Mesothelial cell of epicardium (in vitro differentiated cells): ENCODE data around the gene QRFP. TPM values are rescaled to one million over a fixed set of nuclear protein-coding genes. Genes with fewer than 3 reads are reported as not detected.

Source experiments
- DNase-seq, 2 experiments: peaks; one replicate each; pipeline ENCODE4 v3.0.0; 2021; ENCODE audit warnings: low spot score in 2 of 2; ENCODE audit not compliant: unreplicated experiment in 2 of 2
- H3K27ac Mint-ChIP-seq: 2 replicates; pipeline ENCODE4 v1.8.0; 2021; ENCODE audit warnings: mixed read lengths
- H3K27me3 Mint-ChIP-seq: 2 replicates; pipeline ENCODE4 v1.8.0; 2021; ENCODE audit warnings: low read depth, mixed read lengths
- H3K36me3 Mint-ChIP-seq: 2 replicates; pipeline ENCODE4 v1.8.0; 2021; ENCODE audit warnings: mixed read lengths
- H3K4me1 Mint-ChIP-seq: 2 replicates; pipeline ENCODE4 v1.8.0; 2021; ENCODE audit warnings: mixed read lengths
- H3K4me3 Mint-ChIP-seq: 2 replicates; pipeline ENCODE4 v1.8.0; 2021; ENCODE audit warnings: mild to moderate bottlenecking, moderate library complexity, mixed read lengths
- H3K9me3 Mint-ChIP-seq: 2 replicates; pipeline ENCODE4 v1.8.0; 2021; ENCODE audit warnings: mixed read lengths
- CTCF ChIP-seq: fragments of 200-600 bp; sonication (generic); IDR thresholded peaks from one replicate; pipeline ENCODE4 v1.5.0; 2021; ENCODE audit warnings: antibody characterized with exemption; ENCODE audit not compliant: unreplicated experiment
- total RNA-seq: library from RNA; stranded (reverse); gene quantifications from 3 replicates; pipeline ENCODE4 v1.2.1, GENCODE V29; 2021

Gene QRFP
- total RNA-seq, 1 donor from 2014 or later: not detected

GRCh38 chr9:130938652-130939404 lies 42.2 kb upstream of the QRFP start, which contains the start of gene FIBCD1:
TSS of gene FIBCD1 (minus strand) at chr9:130939247. CDS start at chr9:130938607, 640 bp downstream.
- peaks cover 73% of the 10 kb centered on the region for H3K27me3 Mint-ChIP-seq

GRCh38 chr9:130938184-130938651 lies 41.6 kb upstream of the QRFP start:
- H3K4me1 Mint-ChIP-seq: peaks cover 22% of the 10 kb centered on the region
- peak overlapping the region; percentile 62 for H3K4me3 Mint-ChIP-seq
- no peaks in the 10 kb centered on the region for H3K9me3 Mint-ChIP-seq
- no peaks in the 10 kb centered on the region for H3K36me3 Mint-ChIP-seq
- H3K27me3 Mint-ChIP-seq: peaks cover 68% of the 10 kb centered on the region
- no peak for DNase-seq
- H3K27ac Mint-ChIP-seq: no peak overlapping the region
- no peak for TF ChIP-seq CTCF

More at GRCh38 chr9:130938652-130939404, 42.2 kb upstream of the QRFP start, which contains the start of gene FIBCD1:
- H3K36me3 Mint-ChIP-seq: no peaks in the 10 kb centered on the region
- peaks cover 21% of the 10 kb centered on the region for H3K4me1 Mint-ChIP-seq
- peak; percentile 26 for TF ChIP-seq CTCF
- no peak for DNase-seq
- H3K9me3 Mint-ChIP-seq: no peaks in the 10 kb centered on the region
- peak within 1 kb of the TSS; percentile 85 for H3K4me3 Mint-ChIP-seq
- no peak within 1 kb of the TSS for H3K27ac Mint-ChIP-seq

- Mint-ChIP-seq H3K36me3 (no peaks in the 10 kb centered on the region), H3K9me3 (no peaks in the 10 kb centered on the region), H3K4me1 (peaks cover 30% of the 10 kb centered on the region), H3K27me3 (peaks cover 63% of the 10 kb centered on the region), H3K4me3 (peak overlapping the region; percentile 62), H3K27ac (no peak overlapping the region)
- no peak for TF ChIP-seq CTCF
- no peak for DNase-seq
Observed at GRCh38 chr9:130937146-130938076, 40.8 kb upstream of the QRFP start.

GRCh38 chr9:130936285-130937117 lies 39.9 kb upstream of the QRFP start:
- H3K36me3 Mint-ChIP-seq: no peaks in the 10 kb centered on the region
- peak overlapping the region; percentile 54 for H3K4me3 Mint-ChIP-seq
- DNase-seq: no peak
- no peak for TF ChIP-seq CTCF
- H3K9me3 Mint-ChIP-seq: no peaks in the 10 kb centered on the region
- no peak overlapping the region for H3K27ac Mint-ChIP-seq
- H3K4me1 Mint-ChIP-seq: peaks cover 37% of the 10 kb centered on the region
- peaks cover 54% of the 10 kb centered on the region for H3K27me3 Mint-ChIP-seq
